Skeletal muscle cell (primary cell): ENCODE measurements around the gene KDM4C.
"Not testable (repeated sequence)": the region's sequence is repeated elsewhere in the genome, so short reads cannot be mapped to it uniquely, and the experiment has no call there.

Experiments
- DNase-seq: peaks from one replicate; pipeline ENCODE4 v3.0.0-alpha.2; 2010; ENCODE audit warnings: low read depth
- H3K4me3 ChIP-seq: 2 replicates; pipeline ENCODE4 v1.5.1; 2011; ENCODE audit warnings: low read depth, mild to moderate bottlenecking, control low read depth, low read length, moderate library complexity

KDM4C gene

GRCh38 chr9:6757456-6758247 lies at the start of gene KDM4C:
TSS of gene KDM4C (plus strand) at chr9:6757973. CDS start at chr9:6792989, 35,016 bp downstream.
- peak; percentile 85 for DNase-seq
- H3K4me3 ChIP-seq: peak within 1 kb of the TSS; percentile 97

- DNase-seq: no peak
- H3K4me3 ChIP-seq: no peak overlapping the region
These were observed 49.0 kb upstream of the KDM4C start for GRCh38 chr9:6708732-6709131.

- DNase-seq: no peak
- no peak overlapping the region for H3K4me3 ChIP-seq
These were observed 46.4 kb upstream of the KDM4C start for GRCh38 chr9:6711403-6711802.

- no peak overlapping the region for H3K4me3 ChIP-seq
- no peak for DNase-seq
These were observed 45.7 kb upstream of the KDM4C start for GRCh38 chr9:6712041-6712440.

GRCh38 chr9:6714176-6714575 lies 43.6 kb upstream of the KDM4C start:
- DNase-seq: no peak
- no peak overlapping the region for H3K4me3 ChIP-seq

- not testable (repeated sequence) for H3K4me3 ChIP-seq, DNase-seq
These were observed 42.5 kb upstream of the KDM4C start for GRCh38 chr9:6715153-6715754.

- H3K4me3 ChIP-seq: peak overlapping the region; percentile 27
- DNase-seq: no peak
These were observed 41.8 kb upstream of the KDM4C start for GRCh38 chr9:6715755-6716643.

GRCh38 chr9:6716766-6717165 lies 41.0 kb upstream of the KDM4C start:
- no peak overlapping the region for H3K4me3 ChIP-seq
- no peak for DNase-seq

- DNase-seq: no peak
- no peak overlapping the region for H3K4me3 ChIP-seq
These were observed 33.8 kb upstream of the KDM4C start for GRCh38 chr9:6723881-6724420.

- no peak for DNase-seq
- H3K4me3 ChIP-seq: no peak overlapping the region
These were observed 24.5 kb upstream of the KDM4C start for GRCh38 chr9:6733257-6733656.

- H3K4me3 ChIP-seq: no peak overlapping the region
- no peak for DNase-seq
These were observed 23.9 kb upstream of the KDM4C start for GRCh38 chr9:6733831-6734230.

GRCh38 chr9:6735422-6735821 lies 22.4 kb upstream of the KDM4C start:
- no peak for DNase-seq
- H3K4me3 ChIP-seq: no peak overlapping the region

GRCh38 chr9:6739218-6739617 lies 18.6 kb upstream of the KDM4C start:
- DNase-seq: no peak

GRCh38 chr9:6748861-6749260 lies 8.9 kb upstream of the KDM4C start:
- DNase-seq, H3K4me3 ChIP-seq: not testable (repeated sequence)

More at GRCh38 chr9:6739218-6739617, 18.6 kb upstream of the KDM4C start:
- no peak overlapping the region for H3K4me3 ChIP-seq

GRCh38 chr9:6754861-6755260 lies 2.9 kb upstream of the KDM4C start:
- not testable (repeated sequence) for DNase-seq

GRCh38 chr9:6757132-6757455 lies 679 bp upstream of the KDM4C start:
- H3K4me3 ChIP-seq: peak overlapping the region; percentile 97
- no peak for DNase-seq

More at GRCh38 chr9:6754861-6755260, 2.9 kb upstream of the KDM4C start:
- H3K4me3 ChIP-seq: not testable (repeated sequence)

- DNase-seq: no peak
- H3K4me3 ChIP-seq: peak overlapping the region; percentile 97
These were observed 400 bp downstream of the KDM4C start for GRCh38 chr9:6758248-6758497.

GRCh38 chr9:6758498-6759184 lies 868 bp downstream of the KDM4C start:
- DNase-seq: no peak
- peak overlapping the region; percentile 97 for H3K4me3 ChIP-seq

- peak overlapping the region; percentile 97 for H3K4me3 ChIP-seq
- DNase-seq: peak; percentile 38
These were observed 1.6 kb downstream of the KDM4C start for GRCh38 chr9:6759185-6759977.
